ENCODE data around the gene DES. TPM values are rescaled to one million over a fixed set of nuclear protein-coding genes. Genes with fewer than 3 reads are reported as not detected.

DES gene
- polyA plus RNA-seq, 1 donor = 5,382 TPM

DNA sequence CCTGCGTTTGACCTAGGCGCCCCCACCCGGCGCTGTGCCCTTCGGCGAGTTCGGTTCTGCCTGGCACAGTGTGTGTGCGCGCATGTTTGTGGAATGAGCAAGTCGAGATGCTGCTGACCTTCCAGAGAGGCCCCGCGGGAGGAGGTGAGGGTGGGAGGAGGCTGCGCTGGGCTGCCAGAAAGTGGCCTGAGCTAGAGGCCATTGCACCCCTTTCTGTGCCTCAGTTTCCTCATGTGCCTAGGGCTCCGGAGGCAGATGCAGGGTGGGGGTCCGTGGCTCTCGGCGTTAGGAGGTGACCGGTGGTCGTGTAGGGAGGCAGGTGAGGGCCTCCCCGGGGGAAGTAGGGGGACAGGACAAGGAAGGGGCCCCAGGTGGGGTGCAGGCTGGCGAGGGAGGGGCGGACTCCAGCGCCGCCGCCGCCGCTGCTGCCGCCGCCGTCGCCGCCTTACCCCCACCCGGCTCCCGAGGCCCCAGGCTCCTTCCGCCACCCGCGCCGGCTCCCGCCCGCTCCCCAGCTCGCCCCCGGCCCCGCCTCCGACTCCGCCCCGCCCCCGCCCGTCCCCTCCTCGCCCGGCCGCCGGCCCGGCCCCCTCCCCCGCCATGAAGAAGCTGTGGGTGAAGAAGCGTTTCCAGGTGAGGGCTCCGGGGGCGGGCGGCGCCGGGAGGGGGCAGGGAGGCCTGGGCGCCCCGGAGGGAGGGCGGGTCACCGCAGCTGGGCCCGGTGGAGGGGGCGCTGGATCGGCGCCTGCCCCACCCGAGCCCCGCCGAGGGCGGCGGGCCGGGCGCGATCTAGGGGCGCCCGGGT, 23.5 kb downstream of the DES start:
- DNase-seq = no peak

GRCh38 chr2:219442256-219443015, 24.3 kb downstream of the DES start:
- DNase-seq = no peak

- no peak for DNase-seq
These were observed 25.0 kb downstream of the DES start for GRCh38 chr2:219443016-219443696.

DNA sequence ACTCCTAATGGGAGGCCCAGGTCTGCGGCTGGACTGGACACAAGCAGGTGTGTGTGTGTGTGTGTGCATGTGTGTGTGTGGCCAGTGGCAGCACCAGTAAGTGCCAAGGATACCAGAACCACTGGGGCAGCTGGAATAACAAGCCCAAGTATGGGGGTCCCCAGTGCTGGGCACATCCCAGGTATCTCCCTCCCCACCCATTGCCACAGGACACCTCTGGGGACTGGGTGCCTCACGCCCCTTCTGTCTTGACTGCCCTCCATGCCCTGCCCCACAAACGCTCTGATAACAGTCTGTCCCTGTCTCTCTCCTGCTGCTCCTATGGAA, 25.5 kb downstream of the DES start:
- DNase-seq = no peak

DNA sequence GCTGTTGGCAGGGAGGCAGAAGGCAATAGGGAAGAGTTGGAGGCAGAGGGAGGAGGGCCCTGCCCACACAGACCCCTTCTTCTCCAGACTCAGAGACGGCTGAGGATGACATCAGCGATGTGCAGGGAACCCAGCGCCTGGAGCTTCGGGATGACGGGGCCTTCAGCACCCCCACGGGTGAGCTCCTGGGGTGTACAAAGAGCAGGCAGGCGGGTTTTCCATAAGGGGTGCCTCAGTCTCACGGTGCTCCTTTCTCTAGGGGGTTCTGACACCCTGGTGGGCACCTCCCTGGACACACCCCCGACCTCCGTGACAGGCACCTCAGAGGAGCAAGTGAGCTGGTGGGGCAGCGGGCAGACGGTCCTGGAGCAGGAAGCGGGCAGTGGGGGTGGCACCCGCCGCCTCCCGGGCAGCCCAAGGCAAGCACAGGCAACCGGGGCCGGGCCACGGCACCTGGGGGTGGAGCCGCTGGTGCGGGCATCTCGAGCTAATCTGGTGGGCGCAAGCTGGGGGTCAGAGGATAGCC, 26.5 kb downstream of the DES start:
- no peak for DNase-seq

DNA sequence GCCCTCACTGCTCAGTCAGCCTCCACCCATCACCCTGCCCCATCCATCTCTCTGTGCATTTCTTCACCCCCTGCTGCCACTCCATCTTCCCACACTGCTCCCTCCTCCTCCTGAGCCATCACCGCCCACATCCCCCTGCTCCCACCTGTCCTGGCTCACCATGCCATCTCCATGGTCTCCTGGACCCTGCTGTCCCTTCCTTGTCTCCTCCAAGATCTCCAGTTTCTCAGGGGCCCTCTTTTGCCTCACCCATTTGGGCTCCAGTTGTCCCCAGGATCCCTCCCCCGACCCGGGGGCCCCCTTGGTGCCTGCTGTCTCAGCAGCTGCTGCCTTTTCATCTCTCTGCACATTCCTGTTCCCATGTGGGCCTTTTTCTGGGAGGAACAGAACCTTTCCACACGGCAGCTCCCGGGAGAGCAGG, 27.1 kb downstream of the DES start:
- DNase-seq = no peak

DNA sequence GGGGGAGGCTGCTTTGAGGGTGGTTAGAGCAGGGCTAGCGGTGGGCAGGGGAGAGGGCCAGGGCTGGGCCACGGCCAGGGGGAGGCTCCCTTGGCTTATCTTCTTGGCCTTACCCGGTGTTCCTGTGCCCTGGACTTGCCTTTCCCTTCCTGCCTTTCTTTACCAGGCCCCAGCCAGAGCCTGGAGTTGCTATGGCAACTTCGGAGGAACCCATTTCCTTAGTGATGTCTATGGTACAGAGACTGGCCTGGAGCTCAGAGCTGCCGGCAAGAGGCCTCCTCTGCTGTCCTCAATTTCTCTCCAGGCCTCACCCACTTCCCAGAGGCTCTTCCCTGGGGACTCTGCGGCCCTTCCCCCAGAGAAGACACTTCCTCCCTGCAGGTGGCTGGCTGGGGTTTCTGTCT, 27.9 kb downstream of the DES start:
- DNase-seq = no peak

GRCh38 chr2:219446689-219447088, 28.5 kb downstream of the DES start:
- no peak for DNase-seq

DNA sequence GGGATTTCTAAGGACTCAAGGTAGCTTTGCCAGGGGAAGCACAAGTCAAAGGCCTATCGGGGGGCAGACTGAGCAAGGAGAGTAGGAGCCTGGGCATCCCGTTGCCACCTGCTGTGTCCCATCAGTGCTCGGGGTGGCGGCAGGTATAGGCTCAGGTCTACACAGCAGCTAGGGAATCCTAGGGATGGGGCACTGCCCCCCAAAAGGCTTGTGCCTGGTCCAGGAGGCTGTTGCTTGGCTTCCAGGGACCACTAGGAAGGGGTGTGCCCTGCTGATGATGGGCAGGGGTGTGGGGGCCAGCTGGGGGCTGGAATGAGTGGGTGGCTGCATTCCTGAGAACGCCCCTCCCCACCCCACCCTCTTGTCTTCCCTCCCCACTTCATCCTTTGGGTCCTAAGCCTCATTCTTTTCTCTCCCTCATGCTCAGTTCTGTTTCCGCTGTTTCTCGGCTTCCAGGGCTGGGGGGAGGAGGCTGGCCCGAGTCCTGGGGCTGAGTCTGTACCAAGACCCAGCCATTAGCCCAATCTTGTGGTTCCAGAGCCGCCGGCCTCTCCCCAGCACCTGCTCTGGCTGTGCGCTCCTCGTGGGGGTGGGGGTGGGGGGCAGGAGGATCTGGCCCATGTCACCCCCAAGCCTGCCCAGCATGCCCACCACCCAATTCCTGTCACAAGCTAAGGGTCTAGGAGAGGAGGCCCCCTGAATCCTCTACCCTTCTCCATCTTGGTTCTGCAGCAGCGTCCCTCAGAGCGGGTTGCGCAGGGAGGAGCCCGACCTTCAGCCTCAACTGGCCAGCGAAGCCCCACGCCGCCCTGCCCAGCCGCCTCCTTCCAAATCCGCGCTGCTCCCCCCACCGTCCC, 29.3 kb downstream of the DES start:
- DNase-seq = no peak

GRCh38 chr2:219448099-219448775, 30.1 kb downstream of the DES start:
- no peak for DNase-seq

DNA sequence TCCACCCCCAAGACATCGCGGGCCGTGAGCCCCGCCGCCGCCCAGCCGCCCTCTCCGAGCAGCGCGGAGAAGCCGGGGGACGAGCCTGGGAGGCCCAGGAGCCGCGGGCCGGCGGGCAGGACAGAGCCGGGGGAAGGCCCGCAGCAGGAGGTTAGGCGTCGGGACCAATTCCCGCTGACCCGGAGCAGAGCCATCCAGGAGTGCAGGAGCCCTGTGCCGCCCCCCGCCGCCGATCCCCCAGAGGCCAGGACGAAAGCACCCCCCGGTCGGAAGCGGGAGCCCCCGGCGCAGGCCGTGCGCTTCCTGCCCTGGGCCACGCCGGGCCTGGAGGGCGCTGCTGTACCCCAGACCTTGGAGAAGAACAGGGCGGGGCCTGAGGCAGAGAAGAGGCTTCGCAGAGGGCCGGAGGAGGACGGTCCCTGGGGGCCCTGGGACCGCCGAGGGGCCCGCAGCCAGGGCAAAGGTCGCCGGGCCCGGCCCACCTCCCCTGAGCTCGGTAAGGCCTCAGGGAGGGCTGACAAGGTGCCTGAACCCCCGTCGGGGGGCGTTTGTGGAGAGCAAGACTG, 30.7 kb downstream of the DES start:
- DNase-seq = no peak

DNA sequence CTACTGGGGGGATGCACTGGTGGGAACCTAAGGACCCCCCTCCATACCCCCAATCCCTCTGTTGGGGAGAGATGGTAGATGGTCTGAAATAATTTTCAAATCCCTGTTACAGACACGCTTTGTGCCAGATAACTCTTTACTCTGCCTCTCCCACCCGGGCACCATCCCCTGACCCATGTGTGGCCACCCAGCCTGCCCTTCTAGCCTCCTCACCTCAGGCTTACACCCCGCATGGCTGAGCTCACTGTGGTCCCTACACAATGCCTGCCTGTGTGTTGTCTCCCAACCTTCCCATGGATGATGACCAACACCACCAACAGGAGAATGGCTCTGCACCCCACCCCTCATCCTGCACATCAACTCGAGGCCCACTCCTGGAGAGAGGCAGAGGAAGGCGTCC, 31.4 kb downstream of the DES start:
- DNase-seq = no peak

DNA sequence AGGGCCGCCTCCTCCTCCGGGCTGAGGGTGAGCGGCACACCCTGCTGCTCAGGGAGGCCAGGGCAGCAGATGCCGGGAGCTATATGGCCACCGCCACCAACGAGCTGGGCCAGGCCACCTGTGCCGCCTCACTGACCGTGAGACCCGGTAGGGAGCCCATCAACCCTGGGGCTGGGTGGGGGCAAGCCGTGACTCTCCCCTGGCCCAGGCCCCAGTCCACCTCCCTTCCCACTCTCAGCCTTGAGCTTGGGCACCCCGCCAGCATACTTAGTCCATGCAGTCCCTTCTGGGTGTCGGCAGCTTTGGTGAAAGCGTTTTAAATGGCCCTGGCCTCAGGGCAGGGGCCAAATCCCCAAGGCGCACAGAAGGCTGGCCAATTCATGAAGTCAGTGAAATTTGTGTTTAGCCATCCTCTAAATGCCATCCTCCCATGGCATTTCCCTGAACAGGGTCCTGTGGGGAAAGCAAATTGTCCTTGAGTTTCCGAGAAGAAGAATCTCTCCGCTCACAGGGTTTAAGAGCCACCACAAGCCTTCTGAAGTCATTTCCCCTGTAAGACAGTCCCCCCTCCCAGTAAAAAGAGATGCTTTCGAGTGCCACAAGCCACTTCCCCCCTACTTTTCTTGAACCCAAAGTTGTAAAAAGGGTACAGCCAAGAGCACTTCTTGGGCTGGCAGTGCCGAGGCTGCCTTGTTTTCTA, 33.6 kb downstream of the DES start:
- no peak for DNase-seq

DNA sequence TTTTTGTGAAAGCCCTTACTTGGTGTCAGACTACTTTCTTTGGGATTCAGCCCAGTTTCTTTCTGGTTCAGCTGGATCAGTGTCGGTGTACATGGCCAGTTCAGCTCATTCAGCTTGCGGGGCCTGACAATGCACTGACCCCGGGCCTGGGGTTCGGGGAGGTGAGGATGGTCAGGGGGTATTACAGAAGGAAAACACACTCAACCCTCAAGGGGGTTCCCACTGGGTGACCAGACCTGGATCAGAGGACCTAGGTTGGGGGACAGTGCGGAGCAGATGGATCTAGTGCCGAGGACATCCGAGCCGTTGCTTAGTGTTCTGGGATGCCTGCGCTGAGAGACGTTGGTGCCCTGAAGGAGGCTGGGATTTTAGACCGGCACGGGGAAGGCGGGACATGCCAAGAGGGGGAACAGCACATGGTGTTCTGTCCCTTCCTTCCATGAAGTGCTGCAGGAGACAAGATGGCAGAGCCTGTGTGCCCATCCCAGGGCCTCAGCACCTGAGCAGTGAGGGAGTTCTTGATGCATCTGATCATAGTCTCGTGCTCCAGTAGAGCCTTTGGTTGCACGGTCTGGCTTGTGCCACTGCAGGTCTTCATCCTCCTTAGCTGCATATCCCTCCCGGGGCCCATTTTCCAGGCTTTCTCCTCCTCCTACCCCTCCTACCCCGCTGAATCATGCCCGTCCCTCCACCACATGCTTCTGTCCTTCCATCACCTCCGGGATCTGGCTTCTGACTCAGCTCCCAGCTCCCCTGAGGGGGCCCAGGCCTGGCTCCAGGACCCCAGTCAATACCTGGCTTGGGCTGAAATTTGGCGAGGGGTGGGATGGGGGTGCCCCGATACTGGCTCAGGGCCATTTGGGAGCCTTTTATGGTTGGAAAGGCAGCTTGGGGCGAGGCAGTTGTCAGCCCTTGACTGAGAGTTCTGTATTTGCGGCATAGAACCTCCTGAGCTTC, 34.5 kb downstream of the DES start:
- DNase-seq = no peak

DNA sequence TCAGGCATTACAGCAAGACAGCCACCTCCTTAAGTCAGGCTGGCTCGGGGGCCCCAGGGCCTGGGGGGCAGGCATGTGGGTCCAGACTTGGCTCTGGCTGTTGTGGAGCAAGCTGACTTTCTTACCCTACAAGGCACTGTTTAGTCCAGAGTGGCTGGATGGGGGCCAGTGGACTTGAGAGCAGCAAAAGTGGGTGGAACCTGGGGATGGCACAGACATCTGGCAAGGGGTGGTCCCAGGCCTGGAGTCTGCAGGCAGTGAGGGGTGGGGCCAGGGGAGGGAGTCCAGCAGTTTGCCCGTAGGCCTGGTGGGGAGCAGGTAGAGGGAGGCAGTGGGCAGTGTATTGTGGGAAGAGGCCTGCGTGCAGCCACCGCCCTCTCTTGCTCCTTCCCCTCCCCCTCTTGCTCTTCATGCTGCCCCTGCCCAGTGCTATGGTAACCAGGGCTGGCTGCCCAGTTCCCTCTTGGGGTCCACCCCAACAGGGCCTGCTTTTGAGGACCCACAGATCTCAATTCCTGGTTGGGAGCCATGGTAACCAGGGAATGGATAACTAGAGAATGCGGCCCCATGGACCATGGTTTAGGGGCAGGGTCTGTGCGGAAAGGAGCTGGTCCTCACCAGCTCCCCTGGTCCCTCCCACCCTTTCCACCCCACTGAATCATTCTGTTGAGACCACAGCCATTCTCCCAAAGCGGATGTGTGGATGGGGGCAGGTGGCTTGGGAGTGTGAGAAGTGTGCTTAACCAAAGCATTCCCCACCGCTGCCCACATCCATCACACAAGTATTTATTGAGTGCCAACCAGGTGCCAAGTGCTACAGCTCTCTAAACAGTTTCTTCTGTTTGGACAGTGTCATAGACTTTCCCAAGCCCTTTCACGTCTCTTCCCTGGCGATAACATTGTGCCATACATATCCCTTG, 35.8 kb downstream of the DES start:
- DNase-seq = no peak

DNA sequence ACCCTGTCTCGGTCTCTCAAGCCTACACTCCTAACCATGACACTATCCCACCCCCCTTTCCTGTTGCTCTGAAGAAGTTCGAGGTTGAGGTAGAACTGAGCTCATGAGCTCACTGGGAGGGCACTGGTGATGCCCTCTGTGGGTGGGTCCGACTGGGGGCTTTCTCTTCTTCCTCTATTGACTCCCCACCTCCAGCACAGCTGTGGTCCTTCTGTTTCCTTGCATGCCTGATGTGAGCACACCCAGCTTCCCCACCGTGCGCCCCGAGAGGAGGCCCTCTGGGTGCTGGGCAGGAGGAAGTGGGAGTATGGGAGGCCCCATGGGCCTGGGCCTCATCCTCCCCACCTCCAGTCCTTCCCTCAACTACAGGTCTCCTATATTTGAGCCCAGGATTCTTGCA, 37.4 kb downstream of the DES start:
- no peak for DNase-seq

GRCh38 chr2:219457784-219458369, 39.7 kb downstream of the DES start:
- DNase-seq = no peak

DNA sequence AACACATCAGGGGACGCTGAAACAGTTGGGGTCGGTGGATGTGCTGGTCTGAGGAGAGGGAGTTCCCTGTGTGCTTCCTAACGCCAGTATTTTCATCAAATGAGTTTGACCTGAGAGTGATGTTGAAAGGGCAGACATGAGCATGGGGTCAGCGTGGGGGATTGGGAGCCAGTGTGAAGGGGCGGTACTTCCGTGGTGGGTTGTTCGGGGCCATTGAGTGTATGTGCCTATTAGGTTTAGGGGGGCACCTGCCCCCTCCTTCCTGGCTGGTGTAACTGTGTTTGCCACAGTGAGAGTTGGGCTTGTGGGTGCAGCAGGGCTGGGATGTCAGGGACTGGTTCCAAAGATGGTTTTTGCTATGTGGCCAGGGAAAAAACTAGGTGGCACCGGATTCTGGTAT, 40.8 kb downstream of the DES start:
- DNase-seq = no peak

Measured in hindlimb muscle (tissue), 1 donor.